HL-60/S4 treated with retinoic acid at 250 ng/mL for 4 days and 3 days (cell line): ENCODE data around the gene EXOC7.
"Not testable (repeated sequence)": the region's sequence is repeated elsewhere in the genome, so short reads cannot be mapped to it uniquely, and the experiment has no call there.

Experiments
- in situ Hi-C: fragments of 300-500 bp; cut with MboI; formaldehyde crosslinking; loops from 2 replicates; pipeline ENCODE4 v1.7.0; 2022; ENCODE audit warnings: low sequenced_read_pairs

The EXOC7 gene

GRCh38 chr17:76088868-76089576, 14.6 kb downstream of the EXOC7 start:
- in situ Hi-C loops = no loop called here

- in situ Hi-C loops = no loop called here
These were observed 15.3 kb downstream of the EXOC7 start for GRCh38 chr17:76088041-76088867.

GRCh38 chr17:76087531-76087930, 16.1 kb downstream of the EXOC7 start:
- in situ Hi-C loops = no loop called here

- in situ Hi-C loops = no loop called here
These were observed 17.2 kb downstream of the EXOC7 start for GRCh38 chr17:76086384-76086783.

- in situ Hi-C loops = no loop called here
These were observed 17.7 kb downstream of the EXOC7 start for GRCh38 chr17:76085731-76086366.

- in situ Hi-C loops = no loop called here
These were observed 18.4 kb downstream of the EXOC7 start for GRCh38 chr17:76085066-76085730.

GRCh38 chr17:76083536-76084182, 19.9 kb downstream of the EXOC7 start:
- in situ Hi-C loops = no loop called here

- in situ Hi-C loops = no loop called here
These were observed 21.0 kb downstream of the EXOC7 start for GRCh38 chr17:76082326-76083251.

- in situ Hi-C loops = no loop called here
These were observed 22.0 kb downstream of the EXOC7 start for GRCh38 chr17:76081295-76082210.

GRCh38 chr17:76080768-76081287, 22.8 kb downstream of the EXOC7 start:
- in situ Hi-C loops = no loop called here

GRCh38 chr17:76079956-76080767, 23.4 kb downstream of the EXOC7 start:
- in situ Hi-C loops = no loop called here

- in situ Hi-C loops = no loop called here
These were observed 24.0 kb downstream of the EXOC7 start for GRCh38 chr17:76079535-76079955.

GRCh38 chr17:76078860-76079534, 24.6 kb downstream of the EXOC7 start, which contains the start of gene ZACN:
Gene ZACN (plus strand): TSS chr17:76079182. CDS start chr17:76079265, 83 bp downstream.
- in situ Hi-C loops = no loop called here

- in situ Hi-C loops = not testable (repeated sequence)
These were observed 25.2 kb downstream of the EXOC7 start for GRCh38 chr17:76078370-76078769.

GRCh38 chr17:76077584-76078110, 25.9 kb downstream of the EXOC7 start:
- in situ Hi-C loops = no loop called here

- in situ Hi-C loops = no loop called here
These were observed 26.6 kb downstream of the EXOC7 start for GRCh38 chr17:76076765-76077583.
